Stimulated activated CD8-positive, alpha-beta memory T cell treated with anti-CD3 and anti-CD28 coated beads, Interleukin-12 subunit alpha, Interleukin-12 subunit beta, amount 100 ng/mL, for 1 hour (primary cell): ENCODE results near the gene ARAP3.
"Not testable (repeated sequence)": the region's sequence is repeated elsewhere in the genome, so short reads cannot be mapped to it uniquely, and the experiment has no call there.

ENCODE experiments used
- DNase-seq: peaks from one replicate; pipeline ENCODE4 v3.0.0-alpha.2; 2020; ENCODE audit warnings: low read depth

Gene ARAP3

GRCh38 chr5:141681695-141682641 is at the start of gene ARAP3:
Gene ARAP3, minus strand, starts transcription at chr5:141682230. Its CDS starts 1,744 bp downstream, at chr5:141680486.
- no peak for DNase-seq

GRCh38 chr5:141729387-141730006 is 47.5 kb upstream of the ARAP3 start:
- no peak for DNase-seq

- no peak for DNase-seq
Observed at GRCh38 chr5:141725891-141726290, 43.9 kb upstream of the ARAP3 start.

- DNase-seq = not testable (repeated sequence)
Observed at GRCh38 chr5:141725174-141725573, 43.1 kb upstream of the ARAP3 start.

- no peak for DNase-seq
Observed at GRCh38 chr5:141722266-141722665, 40.2 kb upstream of the ARAP3 start.

- DNase-seq = no peak
Observed at GRCh38 chr5:141717043-141717442, 35.0 kb upstream of the ARAP3 start.

- DNase-seq = no peak
Observed at GRCh38 chr5:141716468-141716867, 34.4 kb upstream of the ARAP3 start.

- no peak for DNase-seq
Observed at GRCh38 chr5:141716009-141716408, 34.0 kb upstream of the ARAP3 start.

GRCh38 chr5:141715346-141715905 is 33.4 kb upstream of the ARAP3 start:
- DNase-seq = no peak

GRCh38 chr5:141714542-141715310 is 32.7 kb upstream of the ARAP3 start:
- DNase-seq = no peak

GRCh38 chr5:141713616-141714309 is 31.7 kb upstream of the ARAP3 start:
- DNase-seq = no peak

- no peak for DNase-seq
Observed at GRCh38 chr5:141711687-141712086, 29.7 kb upstream of the ARAP3 start.

- DNase-seq = no peak
Observed at GRCh38 chr5:141709699-141710267, 27.8 kb upstream of the ARAP3 start.

GRCh38 chr5:141708016-141708415 is 26.0 kb upstream of the ARAP3 start:
- no peak for DNase-seq

GRCh38 chr5:141707510-141707909 is 25.5 kb upstream of the ARAP3 start:
- no peak for DNase-seq

GRCh38 chr5:141706121-141706520 is 24.1 kb upstream of the ARAP3 start:
- DNase-seq = no peak

- DNase-seq = no peak
Observed at GRCh38 chr5:141705469-141705868, 23.4 kb upstream of the ARAP3 start.

- DNase-seq = no peak
Observed at GRCh38 chr5:141704782-141705297, 22.8 kb upstream of the ARAP3 start.

GRCh38 chr5:141703133-141703561 is 21.1 kb upstream of the ARAP3 start:
- no peak for DNase-seq

GRCh38 chr5:141701360-141702119 is 19.5 kb upstream of the ARAP3 start:
- no peak for DNase-seq
